ENCODE data around the gene USP32. TPM values are rescaled to one million over a fixed set of nuclear protein-coding genes. Genes with fewer than 3 reads are reported as not detected.
"Not testable (repeated sequence)": the region's sequence is repeated elsewhere in the genome, so short reads cannot be mapped to it uniquely, and the experiment has no call there.

USP32 gene
- total RNA-seq, 1 donor from 2014 or later: 48.4 TPM

- DNase-seq (ENCODE audit: low read depth in 2 of 2): not testable (repeated sequence)
Measured at GRCh38 chr17:60378187-60378586, 13.7 kb downstream of the USP32 start.

- DNase-seq (ENCODE audit: low read depth in 2 of 2): peak in 1 of 2 donors; percentile 62
Measured at GRCh38 chr17:60372790-60373483, 19.0 kb downstream of the USP32 start.

- no peak for DNase-seq (ENCODE audit: low read depth in 2 of 2)
Measured at GRCh38 chr17:60371818-60372510, 20.0 kb downstream of the USP32 start.

GRCh38 chr17:60371416-60371815 is 20.5 kb downstream of the USP32 start:
- no peak for DNase-seq (ENCODE audit: low read depth in 2 of 2)

GRCh38 chr17:60369727-60370126 is 22.2 kb downstream of the USP32 start:
- no peak for DNase-seq (ENCODE audit: low read depth in 2 of 2)

- no peak for DNase-seq (ENCODE audit: low read depth in 2 of 2)
Measured at GRCh38 chr17:60363700-60364405, 28.1 kb downstream of the USP32 start.

GRCh38 chr17:60362329-60362728 is 29.6 kb downstream of the USP32 start:
- DNase-seq (ENCODE audit: low read depth in 2 of 2): no peak

GRCh38 chr17:60361889-60362288 is 30.0 kb downstream of the USP32 start:
- DNase-seq (ENCODE audit: low read depth in 2 of 2): no peak

- DNase-seq (ENCODE audit: low read depth in 2 of 2): no peak
Measured at GRCh38 chr17:60359415-60359814, 32.5 kb downstream of the USP32 start.

GRCh38 chr17:60358606-60359225 is 33.2 kb downstream of the USP32 start:
- no peak for DNase-seq (ENCODE audit: low read depth in 2 of 2)

- DNase-seq (ENCODE audit: low read depth in 2 of 2): no peak
Measured at GRCh38 chr17:60356940-60357339, 35.0 kb downstream of the USP32 start.

- DNase-seq (ENCODE audit: low read depth in 2 of 2): no peak
Measured at GRCh38 chr17:60355663-60356594, 36.0 kb downstream of the USP32 start.

GRCh38 chr17:60354223-60354622 is 37.7 kb downstream of the USP32 start:
- DNase-seq (ENCODE audit: low read depth in 2 of 2): peak; percentile 47 to 65

GRCh38 chr17:60353773-60354172 is 38.2 kb downstream of the USP32 start:
- DNase-seq (ENCODE audit: low read depth in 2 of 2): no peak

- DNase-seq (ENCODE audit: low read depth in 2 of 2): no peak
Measured at GRCh38 chr17:60352569-60352968, 39.4 kb downstream of the USP32 start.

- DNase-seq (ENCODE audit: low read depth in 2 of 2): no peak
Measured at GRCh38 chr17:60352071-60352470, 39.9 kb downstream of the USP32 start.

GRCh38 chr17:60351012-60351695 is 40.8 kb downstream of the USP32 start:
- DNase-seq (ENCODE audit: low read depth in 2 of 2): no peak

GRCh38 chr17:60348616-60349015 is 43.3 kb downstream of the USP32 start:
- no peak for DNase-seq (ENCODE audit: low read depth in 2 of 2)

- DNase-seq (ENCODE audit: low read depth in 2 of 2): no peak
Measured at GRCh38 chr17:60345233-60345632, 46.7 kb downstream of the USP32 start.

GRCh38 chr17:60342492-60342891 is 49.4 kb downstream of the USP32 start:
- not testable (repeated sequence) for DNase-seq (ENCODE audit: low read depth in 2 of 2)

All from lung microvascular endothelial cell (primary cell).